ENCODE results near the gene KHK. TPM values are rescaled to one million over a fixed set of nuclear protein-coding genes. Genes with fewer than 3 reads are reported as not detected.
A peak's percentile ranks its signal among the peaks of the same experiment; 100 is the strongest.

KHK gene
- total and polyA plus RNA-seq, 8 donors, result 5.1 to 16.2 (median 7.4) TPM

DNA sequence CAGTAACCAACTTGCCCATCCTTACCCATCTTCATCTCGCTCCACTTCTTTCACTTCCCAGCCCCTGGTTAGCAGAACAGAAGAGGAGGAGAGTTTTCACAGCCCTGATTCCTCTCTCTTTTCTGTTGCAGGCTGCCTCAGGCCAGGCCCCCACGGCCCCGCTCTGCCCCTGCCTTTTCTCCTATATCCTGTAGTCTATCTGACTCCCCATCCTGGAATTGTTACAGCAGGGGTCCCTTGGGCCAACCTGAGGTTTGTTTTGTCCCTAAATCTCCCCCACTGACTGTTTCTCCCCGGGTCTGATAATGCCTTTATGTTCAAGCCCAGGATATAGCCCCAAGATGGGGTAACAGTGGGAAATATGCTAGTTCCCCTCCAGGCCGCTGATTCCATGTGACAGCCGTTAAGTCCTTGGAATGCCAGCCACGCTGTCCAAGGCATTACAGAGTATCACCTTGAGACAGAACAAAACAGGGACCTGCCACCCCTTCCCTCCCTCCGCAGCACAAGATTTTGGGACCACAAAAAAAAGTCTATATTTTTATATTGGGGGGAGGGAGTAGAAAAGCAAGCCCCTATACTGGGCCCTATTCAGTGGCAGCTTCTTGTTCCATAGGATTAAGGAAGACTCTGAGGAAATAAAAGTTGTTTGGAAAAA lies 16.5 kb upstream of the KHK start:
- Histone ChIP-seq H3K36me3 (no peaks in the 10 kb centered on the region), H3K4me3 (peak overlapping the region in 3 of 4 donors; percentile 66 to 96 (median 89)), H3K27ac (no peak overlapping the region), H3K27me3 (no peaks in the 10 kb centered on the region), H3K4me1 (peaks cover 12 to 18% (median 13%) of the 10 kb centered on the region in 3 donors), H3K9me3 (no peaks in the 10 kb centered on the region)
- 69 to 73% methylated on average over 8 of the region's 8 CpGs for WGBS, 2 donors
- intact Hi-C loops (cut with DNase I), result no loop called here
- FAIRE-seq (no peak), ATAC-seq (no peak), DNase-seq (no peak)
- TF ChIP-seq, protein P1, sequence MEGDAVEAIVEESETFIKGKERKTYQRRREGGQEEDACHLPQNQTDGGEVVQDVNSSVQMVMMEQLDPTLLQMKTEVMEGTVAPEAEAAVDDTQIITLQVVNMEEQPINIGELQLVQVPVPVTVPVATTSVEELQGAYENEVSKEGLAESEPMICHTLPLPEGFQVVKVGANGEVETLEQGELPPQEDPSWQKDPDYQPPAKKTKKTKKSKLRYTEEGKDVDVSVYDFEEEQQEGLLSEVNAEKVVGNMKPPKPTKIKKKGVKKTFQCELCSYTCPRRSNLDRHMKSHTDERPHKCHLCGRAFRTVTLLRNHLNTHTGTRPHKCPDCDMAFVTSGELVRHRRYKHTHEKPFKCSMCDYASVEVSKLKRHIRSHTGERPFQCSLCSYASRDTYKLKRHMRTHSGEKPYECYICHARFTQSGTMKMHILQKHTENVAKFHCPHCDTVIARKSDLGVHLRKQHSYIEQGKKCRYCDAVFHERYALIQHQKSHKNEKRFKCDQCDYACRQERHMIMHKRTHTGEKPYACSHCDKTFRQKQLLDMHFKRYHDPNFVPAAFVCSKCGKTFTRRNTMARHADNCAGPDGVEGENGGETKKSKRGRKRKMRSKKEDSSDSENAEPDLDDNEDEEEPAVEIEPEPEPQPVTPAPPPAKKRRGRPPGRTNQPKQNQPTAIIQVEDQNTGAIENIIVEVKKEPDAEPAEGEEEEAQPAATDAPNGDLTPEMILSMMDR (IDR thresholded peaks at IDR 0.05), result no peak

DNA sequence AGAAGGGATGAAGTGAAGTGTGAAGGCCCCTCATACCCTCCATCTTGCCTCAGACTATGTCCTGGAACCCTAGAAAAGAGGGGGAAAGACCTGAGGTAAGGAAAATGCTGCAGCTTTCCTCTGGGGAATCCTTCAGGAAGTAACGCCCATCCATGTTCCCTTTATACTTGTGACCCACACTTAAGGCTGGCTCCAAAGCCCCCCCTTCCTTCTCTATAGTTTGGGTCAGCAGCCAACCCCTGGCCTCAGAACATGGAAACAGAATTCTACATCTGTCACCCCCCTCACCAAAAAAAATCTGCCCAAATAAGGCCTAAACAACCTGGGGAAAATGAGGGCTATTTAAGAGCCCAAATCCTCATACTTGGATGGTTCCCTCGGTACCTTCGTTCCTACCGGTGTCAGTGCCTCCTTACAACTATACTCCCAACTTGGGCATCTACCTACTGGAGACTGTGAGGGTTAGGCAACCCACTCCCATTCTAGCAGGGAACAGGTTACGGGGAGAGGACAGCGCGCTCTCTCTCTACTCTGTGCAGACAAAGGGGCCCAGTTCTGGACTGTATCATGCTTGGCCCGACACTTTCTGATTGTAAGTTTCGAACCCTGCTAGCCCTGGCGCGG lies 15.8 kb upstream of the KHK start:
- DNase-seq (no peak), ATAC-seq (peak in 3 of 4 donors; percentile 1 to 5 (median 4)), FAIRE-seq (no peak)
- WGBS, 2 donors, result 3% methylated on average over 11 of the region's 11 CpGs
- Histone ChIP-seq H3K4me1 (peaks cover 12 to 18% (median 13%) of the 10 kb centered on the region in 3 donors), H3K36me3 (no peaks in the 10 kb centered on the region), H3K4me3 (peak overlapping the region; percentile 66 to 96 (median 89)), H3K9me3 (no peaks in the 10 kb centered on the region), H3K27ac (peak overlapping the region; percentile 53 to 83 (median 69)), H3K27me3 (no peaks in the 10 kb centered on the region)
- TF ChIP-seq, protein P1 (IDR thresholded peaks at IDR 0.05), result no peak
- intact Hi-C loops (cut with DNase I), result no loop called here

DNA sequence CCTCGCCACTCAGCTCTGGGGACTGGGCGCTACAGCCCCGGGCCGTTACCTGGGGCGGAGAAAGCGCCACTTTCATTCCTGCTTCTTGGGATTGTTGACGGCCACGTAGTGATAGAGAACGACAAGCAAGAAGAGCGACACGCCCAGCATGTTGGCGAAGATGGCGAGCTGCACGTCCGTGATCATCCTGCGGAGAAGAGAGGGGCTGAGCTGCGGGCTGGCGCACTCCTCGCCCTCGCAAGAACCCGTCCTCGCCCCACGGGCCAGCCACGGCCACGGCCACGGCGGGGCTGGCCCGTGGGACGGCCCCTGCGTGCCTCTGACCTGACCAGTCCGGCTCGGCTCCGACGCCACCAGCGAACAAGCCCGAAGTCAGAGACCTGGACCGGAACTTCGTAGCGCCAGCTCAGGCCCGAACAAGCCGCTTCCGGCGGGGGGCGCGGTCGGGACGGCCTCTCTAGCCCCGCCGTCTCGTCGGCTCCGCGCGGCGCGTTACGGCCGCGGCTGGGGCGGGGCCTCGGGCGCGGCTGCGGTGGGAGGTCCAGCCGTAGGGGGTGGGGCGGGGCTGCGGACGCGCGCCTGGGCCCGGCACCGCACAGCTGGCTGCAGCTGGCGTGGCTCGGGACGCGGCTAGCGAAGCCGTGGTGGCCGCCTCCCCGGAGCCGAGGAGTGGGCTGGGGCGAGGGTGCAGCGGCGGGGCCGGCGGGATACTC lies 15.1 kb upstream of the KHK start, which contains the start of gene OST4:
TSS of gene OST4 (minus strand) at position 378 of the 713 bp plus-strand sequence.
- ATAC-seq (peak; percentile 95 to 98 (median 97)), DNase-seq (peak; percentile 91 to 96 (median 95)), FAIRE-seq (no peak)
- no peaks in the 10 kb centered on the region for H3K27me3 ChIP-seq
- peak within 1 kb of the TSS; percentile 66 to 96 (median 89) for H3K4me3 ChIP-seq
- H3K27ac ChIP-seq, result peak within 1 kb of the TSS; percentile 53 to 83 (median 69)
- no peaks in the 10 kb centered on the region for H3K36me3 ChIP-seq
- intact Hi-C loops (cut with DNase I), result no loop called here
- peaks cover 12 to 18% (median 13%) of the 10 kb centered on the region in 3 donors for H3K4me1 ChIP-seq
- TF ChIP-seq, protein P1 (IDR thresholded peaks at IDR 0.05), result no peak
- WGBS, 2 donors, result 0% methylated on average over 39 to 86 of the region's 86 CpGs
- no peaks in the 10 kb centered on the region for H3K9me3 ChIP-seq

DNA sequence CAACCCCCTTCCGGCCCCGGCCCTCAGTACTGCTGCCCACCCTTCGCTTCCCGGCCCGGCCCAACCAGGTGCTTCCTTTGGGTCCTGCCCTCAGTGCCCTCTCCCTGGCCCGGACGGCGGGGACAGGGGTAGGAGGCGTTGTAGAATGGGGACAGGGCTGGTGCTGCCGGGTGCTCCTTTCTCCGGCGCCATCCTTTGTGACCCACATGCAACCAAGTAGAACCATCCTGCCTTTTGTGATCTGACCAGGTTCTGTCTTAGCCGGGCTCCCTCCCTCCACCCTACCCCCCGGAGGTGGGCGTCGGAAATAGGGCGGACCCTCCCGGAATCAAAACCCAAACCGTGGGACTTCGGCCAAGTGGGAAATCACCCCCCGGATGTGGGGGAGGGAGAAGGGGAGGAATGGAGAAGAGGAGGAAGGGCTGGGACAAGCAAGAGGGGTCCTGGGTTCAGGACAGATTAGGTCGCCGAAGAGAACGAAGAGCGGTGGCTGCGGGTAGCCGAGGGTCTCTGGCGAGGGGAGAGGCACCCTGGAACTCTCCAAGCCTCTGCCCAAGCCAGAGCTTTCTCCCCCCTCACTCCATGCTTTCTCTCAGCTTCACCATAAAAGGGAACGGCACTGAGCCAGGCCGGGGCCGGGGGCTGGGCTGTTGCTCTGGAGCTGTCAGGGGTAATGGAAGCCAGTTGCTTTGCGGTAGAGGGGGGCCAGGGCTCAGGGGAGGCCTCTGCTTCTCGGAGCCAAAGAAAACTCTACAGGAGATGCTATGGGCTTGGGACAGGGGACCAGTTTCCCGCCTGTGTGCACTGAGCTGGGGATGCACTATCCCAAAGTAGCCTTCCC lies 14.4 kb upstream of the KHK start:
- TF ChIP-seq, protein P1 (IDR thresholded peaks at IDR 0.05), result no peak
- Histone ChIP-seq H3K9me3 (no peaks in the 10 kb centered on the region), H3K27ac (peak overlapping the region; percentile 47 to 83 (median 66)), H3K36me3 (no peaks in the 10 kb centered on the region), H3K27me3 (no peaks in the 10 kb centered on the region), H3K4me1 (peaks cover 12 to 18% (median 13%) of the 10 kb centered on the region in 3 donors), H3K4me3 (peak overlapping the region; percentile 66 to 96 (median 89))
- peak in 5 of 6 donors; percentile 47 to 69 (median 56) for DNase-seq
- ATAC-seq, result peak in 3 of 4 donors; percentile 12 to 20 (median 13)
- no peak for FAIRE-seq
- 11 to 13% methylated on average over 28 to 34 of the region's 34 CpGs for WGBS, 2 donors
- intact Hi-C loops (cut with DNase I), result no loop called here

Data from pancreas (tissue), 10 donors.